HEK293 (cell line): ENCODE data around the gene MCF2L.

Experiments used
- CTCF ChIA-PET: fragments of 350-600 bp; formaldehyde crosslinking; extraction: SDS; loops from one replicate; lab custom pipeline; 2021; ENCODE audit warnings: antibody characterized with exemption; lab: Yijun Ruan, JAX
- POLR2A ChIA-PET: fragments of 300-600 bp; formaldehyde crosslinking; extraction: SDS; loops from one replicate; lab custom pipeline; 2020; ENCODE audit warnings: antibody characterized with exemption, inconsistent platforms; lab: Yijun Ruan, JAX
- H3K27ac ChIP-seq: fragments of 200-500 bp; sonication (Bioruptor generic); 2 replicates; pipeline ENCODE4 v1.5.1; 2014; ENCODE audit warnings: low read depth, low read length, control low read depth, inconsistent platforms; ENCODE audit errors: extremely low read depth
- H3K36me3 ChIP-seq, 2 experiments: fragments of 200-500 bp in 1 of 2; sonication (Bioruptor generic) in 1 of 2; 1 replicate in 1 of 2; 2 replicates in 1 of 2; pipeline ENCODE4 v1.5.1; 2014 to 2017; ENCODE audit warnings: inconsistent platforms in 2 of 2, low read length in 2 of 2; ENCODE audit not compliant: control insufficient read depth in 2 of 2, insufficient read depth in 1 of 2
- H3K4me1 ChIP-seq: fragments of 200-500 bp; sonication (Bioruptor generic); 2 replicates; pipeline ENCODE4 v1.5.1; 2014; ENCODE audit warnings: mild to moderate bottlenecking, low read length, inconsistent platforms; ENCODE audit not compliant: control insufficient read depth, insufficient read depth
- H3K4me3 ChIP-seq: 2 replicates; pipeline ENCODE4 v1.5.1; 2011; ENCODE audit warnings: low read depth, mild to moderate bottlenecking, control low read depth, low read length, moderate library complexity
- H3K9me3 ChIP-seq: fragments of 200-500 bp; sonication (Bioruptor generic); 2 replicates; pipeline ENCODE4 v1.5.1; 2014; ENCODE audit warnings: low read depth, low read length, inconsistent platforms; ENCODE audit not compliant: control insufficient read depth, insufficient read depth
- GLI4 ChIP-seq: fragments of 450-650 bp; formaldehyde crosslinking; IDR thresholded peaks from 2 replicates; pipeline ENCODE4 v1.5.1; 2016; ENCODE audit warnings: missing biosample characterization, missing genetic modification characterization
- YY1 ChIP-seq: fragments of 450-650 bp; formaldehyde crosslinking; IDR thresholded peaks from 2 replicates; pipeline ENCODE4 v1.5.1; 2018; ENCODE audit warnings: missing biosample characterization, missing genetic modification characterization
- ZBTB17 ChIP-seq: fragments of 450-650 bp; formaldehyde crosslinking; IDR thresholded peaks from 2 replicates; pipeline ENCODE4 v1.5.1; 2016; ENCODE audit warnings: missing biosample characterization, missing genetic modification characterization
- ZFP41 ChIP-seq: fragments of 450-650 bp; formaldehyde crosslinking; IDR thresholded peaks from 2 replicates; pipeline ENCODE4 v1.5.1; 2016; ENCODE audit warnings: missing biosample characterization, missing genetic modification characterization, borderline replicate concordance
- ZNF10 ChIP-seq: fragments of 450-650 bp; formaldehyde crosslinking; IDR thresholded peaks from 2 replicates; pipeline ENCODE4 v1.5.1; 2017; ENCODE audit warnings: missing biosample characterization, missing genetic modification characterization
- ZNF112 ChIP-seq: fragments of 450-650 bp; formaldehyde crosslinking; IDR thresholded peaks from 2 replicates; pipeline ENCODE4 v1.5.0; 2017; ENCODE audit warnings: missing biosample characterization, missing genetic modification characterization
- ZNF146 ChIP-seq: fragments of 450-650 bp; formaldehyde crosslinking; IDR thresholded peaks from 2 replicates; pipeline ENCODE4 v1.5.1; 2016; ENCODE audit warnings: missing biosample characterization, missing genetic modification characterization
- ZNF221 ChIP-seq: fragments of 450-650 bp; formaldehyde crosslinking; IDR thresholded peaks from 2 replicates; pipeline ENCODE4 v1.5.1; 2017; ENCODE audit warnings: missing biosample characterization, missing genetic modification characterization, borderline replicate concordance
- ZNF266 ChIP-seq: fragments of 450-650 bp; formaldehyde crosslinking; IDR thresholded peaks from 2 replicates; pipeline ENCODE4 v1.5.1; 2016; ENCODE audit warnings: missing biosample characterization, missing genetic modification characterization, low read depth
- ZNF350 ChIP-seq: fragments of 450-650 bp; formaldehyde crosslinking; IDR thresholded peaks from 2 replicates; pipeline ENCODE4 v1.5.0; 2017; ENCODE audit warnings: missing biosample characterization, mild to moderate bottlenecking, missing genetic modification characterization
- ZNF37A ChIP-seq: fragments of 450-650 bp; IDR thresholded peaks from 2 replicates; pipeline ENCODE4 v1.5.1; 2018; ENCODE audit warnings: missing biosample characterization, missing genetic modification characterization
- ZNF416 ChIP-seq: fragments of 450-650 bp; formaldehyde crosslinking; IDR thresholded peaks from 2 replicates; pipeline ENCODE4 v1.5.1; 2016; ENCODE audit warnings: missing biosample characterization, missing genetic modification characterization
- ZNF473 ChIP-seq: fragments of 450-650 bp; formaldehyde crosslinking; IDR thresholded peaks from 2 replicates; pipeline ENCODE4 v1.5.1; 2017; ENCODE audit warnings: missing biosample characterization, missing genetic modification characterization
- ZNF707 ChIP-seq: fragments of 450-650 bp; formaldehyde crosslinking; IDR thresholded peaks from 2 replicates; pipeline ENCODE4 v1.5.1; 2016; ENCODE audit warnings: missing biosample characterization, missing genetic modification characterization
- ZNF76 ChIP-seq: fragments of 450-650 bp; formaldehyde crosslinking; IDR thresholded peaks from 2 replicates; pipeline ENCODE4; 2016; ENCODE audit warnings: low read depth, missing biosample characterization, missing genetic modification characterization, borderline replicate concordance
- ZNF777 ChIP-seq: fragments of 450-650 bp; formaldehyde crosslinking; IDR thresholded peaks from 2 replicates; pipeline ENCODE4 v1.5.1; 2017; ENCODE audit warnings: missing biosample characterization, missing genetic modification characterization, borderline replicate concordance
- TF ChIP-seq, protein P1 (sequence below): sonication (generic); formaldehyde crosslinking; IDR thresholded peaks from 2 replicates; pipeline ENCODE4 v1.8.1; 2022; ENCODE audit warnings: mild to moderate bottlenecking, moderate library complexity, missing genetic modification reagents
- TF ChIP-seq, protein P2 (sequence below): fragments of 450-650 bp; formaldehyde crosslinking; IDR thresholded peaks from 2 replicates; pipeline ENCODE4 v1.5.1; 2016; ENCODE audit warnings: missing biosample characterization, missing genetic modification characterization, borderline replicate concordance
- TF ChIP-seq, protein P3 (sequence below): fragments of 450-650 bp; formaldehyde crosslinking; IDR thresholded peaks from 2 replicates; pipeline ENCODE4 v1.5.1; 2017; ENCODE audit warnings: missing biosample characterization, missing genetic modification characterization
- TF ChIP-seq, protein P4 (sequence below): fragments of 450-650 bp; formaldehyde crosslinking; IDR thresholded peaks from 2 replicates; pipeline ENCODE4 v1.5.1; 2016; ENCODE audit warnings: missing biosample characterization, missing genetic modification characterization
- TF ChIP-seq, protein P5 (sequence below): fragments of 450-650 bp; formaldehyde crosslinking; IDR thresholded peaks from 2 replicates; pipeline ENCODE4 v1.5.1; 2016; ENCODE audit warnings: missing biosample characterization, missing genetic modification characterization, low read depth
- TF ChIP-seq, protein P6 (sequence below): fragments of 450-650 bp; formaldehyde crosslinking; IDR thresholded peaks from 2 replicates; pipeline ENCODE4 v1.5.1; 2016; ENCODE audit warnings: missing biosample characterization, missing genetic modification characterization

The MCF2L gene

DNA sequence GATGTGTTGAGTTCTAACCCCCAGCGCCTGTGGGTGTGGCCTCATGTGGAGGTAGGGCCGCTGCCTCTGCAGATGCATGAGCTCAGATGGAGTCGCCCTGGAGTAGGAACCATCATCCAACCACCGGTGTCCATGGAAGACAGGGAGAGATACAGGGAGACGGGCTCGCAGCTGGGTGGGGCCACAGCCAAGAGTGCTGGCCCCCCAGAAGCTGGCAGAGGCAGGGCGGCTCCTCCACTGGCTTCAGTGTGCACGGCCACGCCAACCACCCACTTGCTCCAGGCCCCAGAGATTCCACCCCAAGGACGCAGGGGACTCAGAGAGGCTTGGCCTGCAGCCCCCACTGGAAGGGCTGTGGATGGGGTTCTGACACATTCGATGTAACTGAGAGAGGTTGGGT is 5.4 kb upstream of the MCF2L start (continued):
- TF ChIP-seq GLI4 (tag by site-specific recombination) (no peak), ZNF350 (tag by site-specific recombination) (no peak)
- TF ChIP-seq, all 188 proteins: peak for 0

DNA sequence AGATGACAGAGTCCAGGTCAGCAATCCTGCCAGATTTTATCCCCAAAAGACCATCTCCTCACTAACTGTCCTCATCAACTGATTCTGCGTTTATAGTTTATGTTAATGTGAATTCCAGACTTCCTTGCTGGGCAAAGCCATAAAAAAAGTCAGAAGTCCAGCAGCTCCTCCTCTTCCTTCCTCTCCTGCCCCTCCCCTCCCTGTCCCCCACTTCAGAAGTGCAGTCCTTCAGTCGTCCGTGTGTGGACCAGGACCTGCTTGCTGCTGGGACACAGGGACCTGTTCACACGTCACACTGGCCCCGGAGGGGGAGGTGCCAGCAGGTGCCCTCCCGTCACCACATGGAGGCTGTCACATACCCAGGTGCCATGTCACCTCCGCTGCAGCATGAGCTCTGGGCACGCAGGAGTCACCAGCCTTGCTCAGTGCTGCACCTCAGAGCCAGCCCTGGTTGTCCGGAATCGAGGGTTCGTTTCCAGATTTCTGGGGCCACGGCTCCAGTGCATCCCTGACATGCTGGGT is 4.0 kb upstream of the MCF2L start:
- Histone ChIP-seq H3K4me1 (peaks cover 4% of the 10 kb centered on the region; the same call in 1 of the 2 replicates), H3K4me3 (no peak overlapping the region), H3K36me3 (no peaks in the 10 kb centered on the region), H3K27ac (no peak overlapping the region), H3K9me3 (no peaks in the 10 kb centered on the region)
- TF ChIP-seq GLI4 (tag by site-specific recombination), result no peak
- TF ChIP-seq, protein P1, sequence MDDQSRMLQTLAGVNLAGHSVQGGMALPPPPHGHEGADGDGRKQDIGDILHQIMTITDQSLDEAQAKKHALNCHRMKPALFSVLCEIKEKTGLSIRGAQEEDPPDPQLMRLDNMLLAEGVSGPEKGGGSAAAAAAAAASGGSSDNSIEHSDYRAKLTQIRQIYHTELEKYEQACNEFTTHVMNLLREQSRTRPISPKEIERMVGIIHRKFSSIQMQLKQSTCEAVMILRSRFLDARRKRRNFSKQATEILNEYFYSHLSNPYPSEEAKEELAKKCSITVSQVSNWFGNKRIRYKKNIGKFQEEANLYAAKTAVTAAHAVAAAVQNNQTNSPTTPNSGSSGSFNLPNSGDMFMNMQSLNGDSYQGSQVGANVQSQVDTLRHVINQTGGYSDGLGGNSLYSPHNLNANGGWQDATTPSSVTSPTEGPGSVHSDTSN (CRISPR knock-in tag), result no peak
- TF ChIP-seq, protein P2, sequence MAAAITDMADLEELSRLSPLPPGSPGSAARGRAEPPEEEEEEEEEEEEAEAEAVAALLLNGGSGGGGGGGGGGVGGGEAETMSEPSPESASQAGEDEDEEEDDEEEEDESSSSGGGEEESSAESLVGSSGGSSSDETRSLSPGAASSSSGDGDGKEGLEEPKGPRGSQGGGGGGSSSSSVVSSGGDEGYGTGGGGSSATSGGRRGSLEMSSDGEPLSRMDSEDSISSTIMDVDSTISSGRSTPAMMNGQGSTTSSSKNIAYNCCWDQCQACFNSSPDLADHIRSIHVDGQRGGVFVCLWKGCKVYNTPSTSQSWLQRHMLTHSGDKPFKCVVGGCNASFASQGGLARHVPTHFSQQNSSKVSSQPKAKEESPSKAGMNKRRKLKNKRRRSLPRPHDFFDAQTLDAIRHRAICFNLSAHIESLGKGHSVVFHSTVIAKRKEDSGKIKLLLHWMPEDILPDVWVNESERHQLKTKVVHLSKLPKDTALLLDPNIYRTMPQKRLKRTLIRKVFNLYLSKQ, result no peak
- TF ChIP-seq, protein P3, sequence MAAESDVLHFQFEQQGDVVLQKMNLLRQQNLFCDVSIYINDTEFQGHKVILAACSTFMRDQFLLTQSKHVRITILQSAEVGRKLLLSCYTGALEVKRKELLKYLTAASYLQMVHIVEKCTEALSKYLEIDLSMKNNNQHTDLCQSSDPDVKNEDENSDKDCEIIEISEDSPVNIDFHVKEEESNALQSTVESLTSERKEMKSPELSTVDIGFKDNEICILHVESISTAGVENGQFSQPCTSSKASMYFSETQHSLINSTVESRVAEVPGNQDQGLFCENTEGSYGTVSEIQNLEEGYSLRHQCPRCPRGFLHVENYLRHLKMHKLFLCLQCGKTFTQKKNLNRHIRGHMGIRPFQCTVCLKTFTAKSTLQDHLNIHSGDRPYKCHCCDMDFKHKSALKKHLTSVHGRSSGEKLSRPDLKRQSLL (tag by site-specific recombination), result no peak
- ChIA-PET CTCF (interaction anchor here (1.4 kb wide), 1 partner anchor 64 kb away, joined by 4 read pairs; no protein-coding TSS in a partner anchor), POLR2A (no interaction called here)

DNA sequence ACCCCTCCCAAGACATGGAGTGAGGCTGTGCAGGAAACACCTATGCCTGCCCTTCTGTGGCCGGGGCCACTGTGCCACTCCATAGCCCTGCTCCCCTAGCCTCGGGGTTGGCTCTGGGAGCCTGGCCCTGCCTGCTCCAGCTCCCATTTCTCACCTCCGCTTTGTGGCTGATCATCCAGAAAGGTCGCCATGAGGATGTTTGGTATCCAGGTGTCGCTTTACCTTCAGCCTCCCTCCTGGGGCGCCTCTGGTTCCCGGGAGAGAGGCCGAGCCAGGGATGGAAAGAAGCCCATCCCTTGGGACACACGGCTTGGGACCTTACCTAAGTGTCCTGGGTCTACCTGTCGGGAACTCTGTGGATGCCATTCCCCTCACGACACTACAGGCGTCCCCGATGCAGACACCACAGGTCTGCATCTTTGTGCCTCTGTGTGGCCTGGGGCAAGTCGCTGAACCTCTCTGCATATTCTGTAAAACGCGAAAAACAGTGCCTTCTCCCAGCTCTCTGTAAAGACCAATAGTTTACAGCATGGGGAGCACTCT is 3.4 kb upstream of the MCF2L start:
- H3K27ac ChIP-seq, result no peak overlapping the region
- ChIA-PET CTCF (interaction anchor here (1.4 kb wide), 1 partner anchor 64 kb away, joined by 4 read pairs; no protein-coding TSS in a partner anchor), POLR2A (no interaction called here)
- TF ChIP-seq, protein P4, sequence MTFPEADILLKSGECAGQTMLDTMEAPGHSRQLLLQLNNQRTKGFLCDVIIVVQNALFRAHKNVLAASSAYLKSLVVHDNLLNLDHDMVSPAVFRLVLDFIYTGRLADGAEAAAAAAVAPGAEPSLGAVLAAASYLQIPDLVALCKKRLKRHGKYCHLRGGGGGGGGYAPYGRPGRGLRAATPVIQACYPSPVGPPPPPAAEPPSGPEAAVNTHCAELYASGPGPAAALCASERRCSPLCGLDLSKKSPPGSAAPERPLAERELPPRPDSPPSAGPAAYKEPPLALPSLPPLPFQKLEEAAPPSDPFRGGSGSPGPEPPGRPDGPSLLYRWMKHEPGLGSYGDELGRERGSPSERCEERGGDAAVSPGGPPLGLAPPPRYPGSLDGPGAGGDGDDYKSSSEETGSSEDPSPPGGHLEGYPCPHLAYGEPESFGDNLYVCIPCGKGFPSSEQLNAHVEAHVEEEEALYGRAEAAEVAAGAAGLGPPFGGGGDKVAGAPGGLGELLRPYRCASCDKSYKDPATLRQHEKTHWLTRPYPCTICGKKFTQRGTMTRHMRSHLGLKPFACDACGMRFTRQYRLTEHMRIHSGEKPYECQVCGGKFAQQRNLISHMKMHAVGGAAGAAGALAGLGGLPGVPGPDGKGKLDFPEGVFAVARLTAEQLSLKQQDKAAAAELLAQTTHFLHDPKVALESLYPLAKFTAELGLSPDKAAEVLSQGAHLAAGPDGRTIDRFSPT (tag by site-specific recombination), result no peak
- TF ChIP-seq, protein P5, sequence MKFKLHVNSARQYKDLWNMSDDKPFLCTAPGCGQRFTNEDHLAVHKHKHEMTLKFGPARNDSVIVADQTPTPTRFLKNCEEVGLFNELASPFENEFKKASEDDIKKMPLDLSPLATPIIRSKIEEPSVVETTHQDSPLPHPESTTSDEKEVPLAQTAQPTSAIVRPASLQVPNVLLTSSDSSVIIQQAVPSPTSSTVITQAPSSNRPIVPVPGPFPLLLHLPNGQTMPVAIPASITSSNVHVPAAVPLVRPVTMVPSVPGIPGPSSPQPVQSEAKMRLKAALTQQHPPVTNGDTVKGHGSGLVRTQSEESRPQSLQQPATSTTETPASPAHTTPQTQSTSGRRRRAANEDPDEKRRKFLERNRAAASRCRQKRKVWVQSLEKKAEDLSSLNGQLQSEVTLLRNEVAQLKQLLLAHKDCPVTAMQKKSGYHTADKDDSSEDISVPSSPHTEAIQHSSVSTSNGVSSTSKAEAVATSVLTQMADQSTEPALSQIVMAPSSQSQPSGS, result no peak
- no peak for TF ChIP-seq ZNF777 (tag by site-specific recombination)
- no peak for TF ChIP-seq ZNF112 (tag by site-specific recombination)
- no peak for TF ChIP-seq ZNF416
- TF ChIP-seq ZNF76 (tag by site-specific recombination), result no peak
- TF ChIP-seq ZNF707, result no peak
- TF ChIP-seq, protein P6, sequence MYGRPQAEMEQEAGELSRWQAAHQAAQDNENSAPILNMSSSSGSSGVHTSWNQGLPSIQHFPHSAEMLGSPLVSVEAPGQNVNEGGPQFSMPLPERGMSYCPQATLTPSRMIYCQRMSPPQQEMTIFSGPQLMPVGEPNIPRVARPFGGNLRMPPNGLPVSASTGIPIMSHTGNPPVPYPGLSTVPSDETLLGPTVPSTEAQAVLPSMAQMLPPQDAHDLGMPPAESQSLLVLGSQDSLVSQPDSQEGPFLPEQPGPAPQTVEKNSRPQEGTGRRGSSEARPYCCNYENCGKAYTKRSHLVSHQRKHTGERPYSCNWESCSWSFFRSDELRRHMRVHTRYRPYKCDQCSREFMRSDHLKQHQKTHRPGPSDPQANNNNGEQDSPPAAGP (tag by site-specific recombination), result no peak
- TF ChIP-seq GLI4 (tag by site-specific recombination), result no peak
- TF ChIP-seq ZNF221 (tag by site-specific recombination), result no peak
- TF ChIP-seq YY1 (tag by site-specific recombination), result no peak
- TF ChIP-seq ZFP41 (tag by site-specific recombination), result no peak
- TF ChIP-seq ZNF266 (tag by site-specific recombination), result no peak
- no peak for TF ChIP-seq ZBTB17
- no peak for TF ChIP-seq ZNF37A
- no peak for TF ChIP-seq ZNF10
- TF ChIP-seq ZNF473 (tag by site-specific recombination), result no peak
- TF ChIP-seq ZNF146, result no peak
- H3K4me1 ChIP-seq, result peaks cover 8% of the 10 kb centered on the region
- no peak overlapping the region for H3K4me3 ChIP-seq
- H3K9me3 ChIP-seq, result no peaks in the 10 kb centered on the region
- H3K36me3 ChIP-seq, result no peaks in the 10 kb centered on the region
